ENCODE results near the gene PJA1.

DNA sequence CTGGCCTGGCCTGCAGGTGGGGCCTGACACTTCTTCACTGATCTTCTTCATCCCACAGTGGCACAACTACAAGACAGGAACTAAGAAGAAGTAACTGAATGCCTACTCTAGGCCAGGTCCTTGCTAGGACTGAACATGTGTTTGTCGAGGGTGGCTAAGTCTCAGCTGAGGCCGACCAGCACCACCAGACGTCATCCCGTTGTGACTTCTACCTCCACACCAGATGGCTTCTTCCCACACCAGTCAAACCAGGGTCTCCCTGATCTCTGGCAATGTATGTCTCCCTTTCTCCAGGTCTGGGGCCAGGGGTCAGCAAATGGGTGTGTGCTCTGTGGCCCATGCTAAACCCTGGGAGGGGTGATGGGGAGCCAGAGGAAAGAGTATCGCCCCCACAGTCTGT is 40.2 kb downstream of the PJA1 start:
- TF ChIP-seq EZH2 (IDR thresholded peaks at IDR 0.05; ENCODE audit: borderline replicate concordance) = no peak
- TF ChIP-seq, protein P1, sequence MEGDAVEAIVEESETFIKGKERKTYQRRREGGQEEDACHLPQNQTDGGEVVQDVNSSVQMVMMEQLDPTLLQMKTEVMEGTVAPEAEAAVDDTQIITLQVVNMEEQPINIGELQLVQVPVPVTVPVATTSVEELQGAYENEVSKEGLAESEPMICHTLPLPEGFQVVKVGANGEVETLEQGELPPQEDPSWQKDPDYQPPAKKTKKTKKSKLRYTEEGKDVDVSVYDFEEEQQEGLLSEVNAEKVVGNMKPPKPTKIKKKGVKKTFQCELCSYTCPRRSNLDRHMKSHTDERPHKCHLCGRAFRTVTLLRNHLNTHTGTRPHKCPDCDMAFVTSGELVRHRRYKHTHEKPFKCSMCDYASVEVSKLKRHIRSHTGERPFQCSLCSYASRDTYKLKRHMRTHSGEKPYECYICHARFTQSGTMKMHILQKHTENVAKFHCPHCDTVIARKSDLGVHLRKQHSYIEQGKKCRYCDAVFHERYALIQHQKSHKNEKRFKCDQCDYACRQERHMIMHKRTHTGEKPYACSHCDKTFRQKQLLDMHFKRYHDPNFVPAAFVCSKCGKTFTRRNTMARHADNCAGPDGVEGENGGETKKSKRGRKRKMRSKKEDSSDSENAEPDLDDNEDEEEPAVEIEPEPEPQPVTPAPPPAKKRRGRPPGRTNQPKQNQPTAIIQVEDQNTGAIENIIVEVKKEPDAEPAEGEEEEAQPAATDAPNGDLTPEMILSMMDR (IDR thresholded peaks at IDR 0.05; ENCODE audit: poor library complexity) = no peak
